SKM-1 (cell line): ENCODE results near the gene FCHO1.
"Not testable (repeated sequence)": the region's sequence is repeated elsewhere in the genome, so short reads cannot be mapped to it uniquely, and the experiment has no call there.

Experiments
- DNase-seq: peaks from one replicate; lab custom pipeline; 2025; ENCODE audit not compliant: unreplicated experiment; lab: John Stamatoyannopoulos, UW

Gene FCHO1

DNA sequence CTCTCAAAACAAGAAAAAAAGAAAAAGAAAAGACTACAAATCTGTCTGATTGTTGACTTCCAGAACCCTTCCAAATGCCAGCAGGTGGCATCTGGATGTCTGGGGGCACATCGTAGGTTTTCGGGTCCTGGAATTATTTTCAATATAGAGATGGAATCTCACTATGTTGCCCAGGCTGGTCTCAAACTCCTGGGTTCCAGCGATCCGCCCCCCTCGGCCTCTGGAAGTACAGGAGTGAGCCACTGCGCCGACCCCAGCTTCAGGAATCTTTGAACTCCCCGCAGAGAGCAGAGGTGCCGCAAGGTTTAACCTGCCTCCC, 43.1 kb downstream of the FCHO1 start:
- no peak for DNase-seq

DNA sequence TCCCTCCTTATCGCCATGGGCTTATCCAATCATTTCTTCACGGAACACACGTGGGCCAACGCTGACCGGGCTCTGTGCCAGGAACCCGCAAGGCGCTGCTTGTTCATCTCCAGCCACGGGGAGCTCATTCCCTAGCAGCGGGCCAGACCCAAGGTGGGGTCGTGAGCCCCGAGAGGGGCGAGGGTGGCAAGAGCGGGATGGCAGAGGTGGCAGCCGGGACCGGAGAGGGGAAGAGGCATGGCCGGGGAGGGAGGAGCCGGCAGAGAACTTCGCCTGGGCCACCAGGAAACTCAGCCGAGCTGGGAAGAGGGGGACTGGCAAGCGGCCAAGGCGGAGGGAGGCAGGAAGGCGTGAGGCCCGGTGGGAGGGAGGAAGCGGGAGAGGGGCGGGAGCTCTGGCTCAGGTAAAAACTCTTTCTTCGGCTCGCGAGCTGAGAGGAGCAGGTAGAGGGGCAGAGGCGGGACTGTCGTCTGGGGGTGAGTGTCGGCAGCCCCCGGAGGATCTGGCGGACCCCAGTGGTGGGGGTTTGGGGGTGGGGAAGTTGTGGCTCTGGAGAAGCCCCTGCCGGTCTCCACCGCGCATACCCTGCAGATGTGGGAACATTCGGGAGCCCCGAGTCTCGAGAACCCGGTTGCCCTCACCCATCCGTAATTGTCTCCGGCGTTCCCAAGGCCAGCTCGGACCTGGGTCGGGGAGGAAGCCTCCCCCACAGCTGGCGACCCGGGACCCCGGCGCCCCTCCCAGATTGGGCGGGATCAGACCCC, 43.6 kb downstream of the FCHO1 start, which contains the start of gene B3GNT3:
Gene B3GNT3 (plus strand): TSS at position 408 of the 764 bp plus-strand sequence. CDS start 12,670 bp downstream, outside the sequence.
- no peak for DNase-seq

DNA sequence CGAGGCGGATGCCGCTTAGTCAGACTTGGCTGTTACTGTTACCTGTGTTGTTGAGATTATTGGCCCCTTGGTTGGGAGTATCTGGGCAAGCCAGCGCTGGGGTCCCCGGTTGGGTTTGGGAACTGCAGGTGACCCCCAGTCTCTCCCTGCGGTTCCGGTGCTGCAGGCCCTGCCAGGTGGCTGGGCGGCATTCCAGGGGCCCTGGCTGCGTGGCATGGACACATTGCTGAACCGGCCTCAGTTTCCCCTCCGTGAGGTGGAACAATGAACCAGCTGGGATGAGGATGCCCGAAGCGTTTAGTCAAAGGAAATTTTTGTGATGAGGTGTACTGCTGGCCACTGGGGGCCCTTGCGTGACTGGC, 44.2 kb downstream of the FCHO1 start:
- no peak for DNase-seq

DNA sequence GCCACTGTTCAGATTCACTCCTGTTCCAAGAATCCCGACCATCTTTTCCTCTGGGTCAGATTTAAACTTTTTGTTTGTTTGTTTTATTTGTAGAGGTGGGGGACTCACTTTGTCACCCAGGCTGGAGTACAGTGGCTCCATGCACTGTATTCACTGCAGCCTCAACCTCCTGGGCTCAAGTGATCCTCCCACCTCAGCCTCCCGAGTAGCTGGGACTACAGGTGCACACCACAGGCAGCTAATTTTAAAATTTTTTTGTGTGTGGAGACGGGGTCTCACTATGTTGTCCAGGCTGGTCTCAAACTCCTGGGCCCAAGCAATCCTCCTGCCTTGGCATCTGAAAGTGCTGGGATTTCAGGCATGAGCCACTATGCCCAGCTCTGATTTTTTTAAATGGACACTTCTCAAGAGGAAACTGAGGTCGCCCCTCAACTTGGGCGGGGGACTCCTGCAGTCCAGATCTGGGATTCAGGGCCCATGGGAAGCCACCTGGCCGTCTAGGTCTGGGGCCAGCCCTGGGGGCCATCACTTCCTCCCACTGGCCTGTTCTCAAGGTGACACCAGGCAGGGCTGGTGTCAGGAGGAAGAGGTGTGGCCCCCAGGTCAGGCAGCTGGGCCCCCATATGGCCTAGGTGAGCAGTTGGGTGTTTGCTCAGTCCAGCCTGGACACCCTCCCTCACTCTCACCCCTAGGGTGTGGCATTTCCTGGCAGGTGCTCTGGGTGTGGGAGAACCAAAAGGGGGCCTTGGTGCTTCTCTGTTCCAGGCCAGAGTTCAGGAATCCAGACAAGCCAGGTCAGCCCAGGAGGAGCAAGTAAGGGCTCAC, 44.9 kb downstream of the FCHO1 start:
- DNase-seq = no peak

DNA sequence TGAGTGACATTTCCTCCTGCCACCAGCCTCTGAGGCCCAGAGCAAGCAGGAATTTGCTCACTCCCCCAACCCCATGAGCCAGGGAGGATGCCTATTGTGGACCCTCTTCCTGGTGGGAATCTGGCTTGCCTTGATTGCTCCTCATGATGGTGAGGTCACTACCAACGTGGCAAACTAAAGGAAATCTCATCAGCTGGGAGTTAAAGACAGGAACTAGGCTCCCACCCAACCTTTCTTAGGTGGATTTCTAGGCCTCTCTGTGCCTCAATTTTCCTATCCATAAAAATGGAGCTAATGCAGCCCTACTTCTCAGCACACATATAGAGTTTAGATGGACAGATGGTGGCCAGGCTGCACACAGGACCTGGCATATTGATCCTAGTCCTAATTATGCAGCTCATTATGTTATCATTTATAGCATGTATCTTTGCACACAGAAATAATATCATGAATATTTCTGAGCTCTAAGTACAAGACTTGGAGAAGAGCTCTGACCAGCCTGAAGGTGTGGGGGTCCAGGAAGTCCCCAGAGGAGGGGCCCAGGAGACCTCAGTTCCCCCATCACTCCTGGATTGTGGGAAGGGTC, 45.7 kb downstream of the FCHO1 start:
- DNase-seq = no peak

DNA sequence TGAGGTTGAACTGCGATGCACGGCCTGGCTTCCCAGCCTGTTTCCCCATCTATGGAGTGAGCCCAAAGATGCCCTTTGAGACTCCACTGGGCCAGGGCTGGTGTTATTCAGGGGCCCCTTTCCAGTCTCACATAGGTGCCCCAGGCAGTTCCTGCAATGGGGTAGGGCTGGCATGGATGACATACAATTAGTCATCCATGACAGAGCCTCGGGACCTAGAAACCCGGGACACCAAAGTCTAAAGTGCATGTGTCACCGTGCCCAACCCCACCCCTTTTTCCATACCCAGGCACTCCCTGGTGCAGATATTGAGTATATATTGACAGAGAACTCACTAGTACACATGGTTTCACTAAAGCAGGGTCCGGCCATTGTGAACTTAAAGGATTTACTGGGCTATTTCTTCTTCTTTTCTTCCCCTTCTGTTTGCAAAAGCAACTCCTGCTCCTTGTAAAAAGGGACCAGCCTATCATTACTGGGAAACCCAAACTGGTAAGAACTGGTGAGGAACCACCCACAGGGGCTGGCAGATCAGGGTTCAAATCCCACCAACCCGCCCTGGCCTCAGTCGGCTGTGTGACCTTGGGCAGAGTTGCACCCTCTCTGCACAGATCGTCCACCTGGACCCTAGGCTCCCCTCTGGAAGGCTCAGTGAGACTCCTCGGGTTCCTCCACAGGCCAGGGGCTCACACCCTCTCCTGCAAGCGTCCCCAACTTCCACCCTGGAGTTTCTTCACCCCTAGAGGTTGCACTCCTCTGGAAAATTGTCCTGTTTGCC, 46.3 kb downstream of the FCHO1 start:
- DNase-seq = no peak

DNA sequence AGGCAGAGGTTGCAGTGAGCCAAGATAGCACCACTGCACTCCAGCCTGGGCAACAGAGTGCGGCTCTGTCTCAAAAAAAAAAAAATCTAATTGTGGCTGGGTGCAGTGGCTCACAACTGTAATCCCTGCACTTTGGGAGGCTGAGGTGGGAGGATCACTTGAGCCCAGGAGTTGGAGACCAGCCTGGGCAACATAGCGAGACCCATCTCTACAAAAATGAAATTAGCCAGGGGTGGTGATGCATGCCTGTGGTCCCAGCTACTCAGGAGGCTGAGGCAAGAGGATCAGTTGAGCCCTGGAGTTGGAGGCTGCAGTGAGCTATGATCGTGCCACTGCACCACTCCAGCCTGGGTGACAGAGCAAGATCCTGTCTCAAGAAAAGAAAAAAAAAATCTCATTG, 47.3 kb downstream of the FCHO1 start:
- not testable (repeated sequence) for DNase-seq

DNA sequence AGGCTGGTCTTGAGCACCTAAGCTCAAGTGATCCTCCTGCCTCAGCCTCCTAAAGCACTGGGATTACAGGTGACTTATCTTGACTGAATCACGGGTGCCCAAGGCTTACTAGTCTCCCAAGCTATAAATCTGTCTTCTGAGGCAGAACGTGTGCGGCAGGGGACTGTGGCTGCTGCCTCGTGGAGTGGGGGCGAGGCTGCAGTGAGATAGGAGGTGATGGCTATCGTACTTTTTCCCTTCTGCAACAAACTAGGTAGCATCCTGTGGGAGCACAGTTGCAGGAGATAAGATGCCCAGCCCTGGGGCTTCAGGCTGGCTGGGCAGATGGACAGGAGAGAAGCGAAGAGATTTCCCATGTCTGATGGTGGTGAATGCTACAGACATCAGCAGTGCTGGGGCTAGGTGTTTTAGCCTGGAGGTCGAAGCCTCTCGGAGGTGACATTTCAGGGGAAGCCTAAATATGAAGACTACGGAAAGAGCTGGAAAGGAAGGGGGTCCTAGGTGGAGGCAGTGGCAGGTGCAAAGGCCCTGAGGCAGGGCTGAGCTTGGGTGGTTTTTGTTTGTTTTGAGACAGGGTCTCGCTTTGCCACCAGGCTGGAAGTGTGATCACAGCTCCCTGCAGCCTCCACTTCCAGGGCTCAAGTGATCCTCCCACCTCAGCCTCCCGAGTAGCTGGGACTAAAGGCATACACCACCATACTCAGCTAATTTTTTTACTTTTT, 51.0 kb downstream of the FCHO1 start:
- DNase-seq = no peak

DNA sequence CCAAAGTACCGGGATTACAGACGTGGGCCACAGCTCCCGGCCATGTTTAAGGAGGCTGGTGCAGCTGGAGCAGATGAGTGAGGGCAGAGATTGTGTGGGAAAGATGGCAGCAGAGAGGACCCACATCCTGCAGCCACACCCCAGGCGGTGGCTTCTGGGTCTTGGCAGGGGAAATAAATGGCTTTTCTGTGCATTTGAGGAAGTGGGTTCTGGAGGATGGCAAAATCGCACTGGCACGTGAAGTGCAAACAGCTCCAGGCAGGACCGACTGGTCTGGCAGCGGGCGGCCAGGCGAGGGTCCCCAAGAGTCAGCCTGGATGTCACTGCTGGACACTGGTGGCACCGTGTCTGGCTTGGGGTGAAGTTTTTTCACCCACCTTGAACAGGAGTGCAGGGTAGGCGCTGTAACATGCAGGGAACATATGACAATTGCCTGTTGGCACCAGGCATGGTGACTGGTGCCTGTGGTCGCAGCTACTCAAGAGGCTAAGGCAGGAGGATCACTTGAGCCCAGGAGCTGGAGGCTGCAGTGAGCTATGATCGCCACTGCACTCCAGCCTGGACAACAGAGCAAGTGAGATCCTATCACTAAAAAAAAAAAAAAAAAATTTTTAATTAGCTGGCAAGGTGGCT, 52.1 kb downstream of the FCHO1 start:
- no peak for DNase-seq

DNA sequence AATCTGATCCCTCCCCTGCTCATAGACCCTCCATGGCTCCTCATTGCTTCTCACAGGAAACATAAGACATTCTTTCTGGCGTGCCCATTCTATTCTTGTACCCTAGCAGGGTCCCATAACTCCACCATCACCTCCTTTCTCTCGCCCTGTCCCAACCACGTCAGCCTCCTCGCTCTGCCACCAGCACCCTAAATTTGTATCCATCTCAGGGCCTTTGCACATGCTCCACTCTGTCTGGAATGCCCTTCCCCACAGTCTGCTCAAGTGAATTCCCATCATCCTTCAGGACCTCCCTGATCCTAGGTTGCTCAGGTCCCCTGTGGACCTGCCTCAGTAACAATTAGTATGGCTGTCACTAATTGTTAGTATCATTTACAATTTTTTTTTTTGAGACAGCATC, 54.1 kb downstream of the FCHO1 start:
- no peak for DNase-seq

DNA sequence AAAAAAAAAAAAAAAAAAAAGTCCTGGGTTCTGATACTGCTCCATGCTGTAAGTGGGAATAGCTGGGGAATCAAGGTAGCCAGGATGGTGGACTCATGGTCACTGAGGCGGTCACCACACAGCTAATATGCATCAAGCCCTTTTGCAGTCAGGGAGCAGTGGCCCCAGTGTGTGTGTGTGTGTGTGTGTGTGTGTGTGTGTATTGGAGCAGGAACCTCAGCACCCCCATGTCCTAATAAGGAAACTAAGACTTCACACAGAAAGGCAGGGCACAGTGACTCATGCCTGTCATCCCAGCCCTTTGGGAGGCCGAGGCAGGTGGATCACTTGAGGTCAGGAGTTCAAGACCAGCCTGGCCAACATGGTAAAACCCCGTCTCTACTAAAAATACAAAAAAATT, 55.7 kb downstream of the FCHO1 start:
- DNase-seq = no peak

DNA sequence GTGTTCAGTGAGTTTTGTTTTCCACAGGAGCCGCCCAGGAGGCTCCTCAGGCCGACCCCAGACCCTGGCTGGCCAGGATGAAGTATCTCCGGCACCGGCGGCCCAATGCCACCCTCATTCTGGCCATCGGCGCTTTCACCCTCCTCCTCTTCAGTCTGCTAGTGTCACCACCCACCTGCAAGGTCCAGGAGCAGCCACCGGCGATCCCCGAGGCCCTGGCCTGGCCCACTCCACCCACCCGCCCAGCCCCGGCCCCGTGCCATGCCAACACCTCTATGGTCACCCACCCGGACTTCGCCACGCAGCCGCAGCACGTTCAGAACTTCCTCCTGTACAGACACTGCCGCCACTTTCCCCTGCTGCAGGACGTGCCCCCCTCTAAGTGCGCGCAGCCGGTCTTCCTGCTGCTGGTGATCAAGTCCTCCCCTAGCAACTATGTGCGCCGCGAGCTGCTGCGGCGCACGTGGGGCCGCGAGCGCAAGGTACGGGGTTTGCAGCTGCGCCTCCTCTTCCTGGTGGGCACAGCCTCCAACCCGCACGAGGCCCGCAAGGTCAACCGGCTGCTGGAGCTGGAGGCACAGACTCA, 56.5 kb downstream of the FCHO1 start:
- DNase-seq = no peak

DNA sequence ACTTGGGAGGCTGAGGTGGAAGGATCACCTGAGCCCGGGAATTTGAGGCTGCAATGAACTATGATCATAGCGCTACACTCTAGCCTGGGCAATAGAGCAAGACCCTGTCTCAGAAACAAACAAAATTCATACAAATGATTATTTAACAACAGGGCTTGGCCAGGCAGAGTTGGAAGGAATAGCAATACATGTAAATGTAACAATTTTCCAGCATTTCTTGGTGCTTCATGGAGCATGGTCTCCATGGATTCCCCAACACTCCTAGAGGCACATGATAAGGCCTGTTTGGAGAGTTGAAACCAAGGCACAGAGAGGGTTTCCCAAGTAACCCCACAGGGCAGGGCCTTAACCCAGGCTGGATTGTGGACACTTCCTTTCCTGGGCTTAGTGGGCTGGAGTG, 59.8 kb downstream of the FCHO1 start:
- no peak for DNase-seq

DNA sequence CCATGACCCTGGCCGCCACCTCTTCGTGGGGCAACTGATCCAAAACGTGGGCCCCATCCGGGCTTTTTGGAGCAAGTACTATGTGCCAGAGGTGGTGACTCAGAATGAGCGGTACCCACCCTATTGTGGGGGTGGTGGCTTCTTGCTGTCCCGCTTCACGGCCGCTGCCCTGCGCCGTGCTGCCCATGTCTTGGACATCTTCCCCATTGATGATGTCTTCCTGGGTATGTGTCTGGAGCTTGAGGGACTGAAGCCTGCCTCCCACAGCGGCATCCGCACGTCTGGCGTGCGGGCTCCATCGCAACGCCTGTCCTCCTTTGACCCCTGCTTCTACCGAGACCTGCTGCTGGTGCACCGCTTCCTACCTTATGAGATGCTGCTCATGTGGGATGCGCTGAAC, 60.4 kb downstream of the FCHO1 start:
- DNase-seq = no peak

DNA sequence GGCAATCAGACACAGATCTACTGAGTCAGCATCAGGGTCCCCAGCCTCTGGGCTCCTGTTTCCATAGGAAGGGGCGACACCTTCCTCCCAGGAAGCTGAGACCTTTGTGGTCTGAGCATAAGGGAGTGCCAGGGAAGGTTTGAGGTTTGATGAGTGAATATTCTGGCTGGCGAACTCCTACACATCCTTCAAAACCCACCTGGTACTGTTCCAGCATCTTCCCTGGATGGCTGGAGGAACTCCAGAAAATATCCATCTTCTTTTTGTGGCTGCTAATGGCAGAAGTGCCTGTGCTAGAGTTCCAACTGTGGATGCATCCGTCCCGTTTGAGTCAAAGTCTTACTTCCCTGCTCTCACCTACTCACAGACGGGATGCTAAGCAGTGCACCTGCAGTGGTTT, 60.8 kb downstream of the FCHO1 start:
- DNase-seq = no peak

DNA sequence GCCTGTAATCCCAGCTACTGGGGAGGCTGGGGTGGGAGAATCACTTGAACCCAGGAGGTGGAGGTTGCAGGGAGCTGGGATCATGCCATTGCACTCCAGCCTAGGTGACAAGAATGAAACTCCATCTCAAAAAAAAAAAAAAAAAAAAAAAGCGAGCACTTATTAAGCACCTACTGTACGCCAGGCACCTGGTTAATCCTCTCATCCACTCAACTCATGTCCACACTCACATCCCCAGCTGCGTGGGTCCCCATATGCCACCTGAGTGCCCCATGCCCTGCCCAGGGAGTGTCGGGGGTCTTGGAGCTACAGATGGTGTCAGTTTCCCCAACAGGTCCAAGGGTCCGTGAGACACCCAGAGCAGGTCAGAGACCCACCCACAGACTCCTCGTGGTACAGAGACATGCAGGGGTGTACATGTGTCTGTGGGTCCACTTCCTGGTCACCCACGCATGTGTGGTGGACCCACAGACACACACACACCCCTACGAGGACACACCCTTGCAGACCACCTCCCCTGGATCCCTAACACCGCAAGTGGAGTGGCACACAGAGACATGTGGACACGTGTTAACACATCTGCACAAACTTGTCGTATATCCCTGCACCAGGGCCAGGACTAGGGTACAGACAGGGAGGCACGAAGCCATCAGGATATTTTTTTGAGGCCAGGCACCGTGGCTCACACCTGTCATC, 66.5 kb downstream of the FCHO1 start:
- no peak for DNase-seq

DNA sequence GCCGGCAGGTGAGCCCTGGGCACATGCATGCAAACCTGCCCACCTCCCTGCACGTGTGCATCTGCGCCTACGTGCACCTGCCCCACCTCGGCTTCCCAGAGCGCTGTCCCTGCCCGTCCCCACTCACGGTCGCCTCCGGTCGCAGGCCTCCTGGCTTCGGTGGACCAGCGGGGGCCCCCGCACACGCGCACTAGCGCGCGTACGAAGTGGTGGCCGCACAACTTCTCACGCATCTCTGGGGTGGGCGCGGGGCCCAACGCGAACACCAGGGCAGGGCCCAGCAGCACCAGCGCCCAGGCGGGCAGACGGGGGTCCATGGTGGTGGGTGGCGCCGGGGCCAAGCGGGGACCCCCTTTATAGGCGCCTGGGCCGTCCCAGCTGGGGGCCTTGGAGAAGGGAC, 69.9 kb downstream of the FCHO1 start, which contains the start of gene INSL3:
Gene INSL3 (minus strand): TSS at position 330 of the 400 bp plus-strand sequence. CDS start 13 bp downstream, at position 317.
- DNase-seq = no peak

DNA sequence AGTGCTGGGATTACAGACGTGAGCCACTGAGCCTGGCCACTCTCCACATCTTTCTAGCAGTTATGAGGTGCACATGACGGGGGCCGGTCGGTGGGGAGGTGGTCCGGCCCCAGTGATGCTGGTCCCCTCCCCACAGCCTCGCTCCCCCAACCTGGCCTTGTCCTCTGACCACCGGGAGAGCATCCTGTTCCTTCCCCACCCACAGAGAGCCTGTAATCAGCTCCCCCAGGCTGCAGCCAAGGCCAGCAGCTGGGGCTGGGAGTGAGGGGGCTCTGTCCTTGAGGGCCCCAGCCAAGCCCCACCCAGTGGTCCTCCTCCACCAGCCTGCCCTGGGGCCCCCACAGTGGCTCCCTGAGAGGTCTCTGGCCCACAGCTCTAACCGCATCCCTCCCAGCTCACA, 73.1 kb downstream of the FCHO1 start:
- DNase-seq = no peak

DNA sequence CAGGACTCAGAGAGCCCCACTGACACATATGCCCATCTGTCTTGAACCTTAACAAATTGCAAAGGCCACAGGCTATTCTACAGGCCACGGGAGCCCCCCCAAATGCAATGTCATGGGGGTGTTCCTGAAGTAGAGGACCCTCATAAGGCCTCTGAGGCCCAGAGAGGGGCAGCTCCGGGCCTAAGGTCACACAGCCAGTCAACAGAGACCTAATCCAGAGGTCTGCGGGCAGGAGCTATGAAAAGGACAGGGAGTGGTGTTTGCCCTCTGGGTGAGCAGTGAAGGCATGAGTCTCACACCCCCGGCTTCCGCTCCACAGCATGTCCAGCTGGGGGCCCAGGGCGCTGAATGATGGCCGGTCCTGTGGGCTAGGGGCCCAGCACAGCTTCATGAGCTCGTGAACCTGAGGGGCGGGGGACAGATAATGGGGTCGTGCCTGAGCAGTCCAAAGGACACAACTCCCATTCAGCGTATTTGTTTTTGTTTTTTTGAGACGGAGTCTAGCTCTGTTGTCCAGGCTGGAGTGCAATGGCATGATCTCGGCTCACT, 75.3 kb downstream of the FCHO1 start:
- no peak for DNase-seq
